IPS-NIHi7 (cell line): ENCODE data around the gene COL15A1.
A peak's percentile ranks its signal among the peaks of the same experiment; 100 is the strongest.
"Not testable (repeated sequence)": the region's sequence is repeated elsewhere in the genome, so short reads cannot be mapped to it uniquely, and the experiment has no call there.

ENCODE experiments used
- DNase-seq: peaks from one replicate; pipeline ENCODE4 v3.0.0; 2012; ENCODE audit warnings: mixed read lengths; ENCODE audit errors: extremely low spot score

COL15A1 gene

DNA sequence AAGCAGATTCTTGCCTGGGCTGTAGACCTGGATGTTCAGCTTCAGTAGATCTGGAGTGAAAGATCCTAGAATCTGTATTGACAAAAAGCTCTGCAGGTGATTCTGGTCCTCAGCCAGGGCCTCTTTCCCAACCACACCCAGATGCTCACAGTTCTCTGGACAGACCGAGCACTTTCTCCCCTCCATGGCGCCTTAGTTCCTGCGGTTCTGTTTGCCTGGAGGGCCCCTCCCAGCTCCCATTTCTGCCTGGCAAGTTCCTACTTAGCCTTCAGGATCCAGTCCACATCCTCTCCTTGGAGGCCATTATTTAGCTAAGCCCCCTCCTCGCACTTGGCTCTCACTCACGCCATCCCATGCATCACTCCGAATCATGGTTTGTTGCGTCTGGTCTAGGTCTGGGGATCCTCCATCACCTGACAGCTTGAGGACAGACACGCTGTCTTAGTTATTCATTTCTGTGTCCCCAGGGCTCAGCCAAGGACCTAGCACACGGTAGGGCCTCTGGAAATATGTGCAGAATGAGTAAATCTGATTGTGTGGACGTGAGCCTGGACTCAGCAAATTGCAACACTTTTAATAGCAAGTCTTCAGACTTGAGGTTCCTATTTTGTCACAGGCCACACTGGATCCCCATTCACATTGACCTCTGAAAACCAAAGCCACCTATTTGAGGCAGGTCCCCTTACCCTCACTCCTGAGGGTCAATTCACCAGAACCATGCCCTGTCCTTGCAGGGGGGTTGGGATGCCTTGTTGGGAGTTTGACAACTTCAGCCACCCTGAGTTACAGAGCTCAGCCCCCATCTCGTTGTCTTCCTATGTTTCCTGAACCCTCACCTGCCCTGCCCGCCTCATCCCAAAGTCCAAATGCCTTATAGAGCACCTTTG lies 50.7 kb downstream of the COL15A1 start:
- no peak for DNase-seq

GRCh38 chr9:98995059-98995671 lies 51.5 kb downstream of the COL15A1 start:
- no peak for DNase-seq

GRCh38 chr9:98995971-98996504 lies 52.3 kb downstream of the COL15A1 start:
- no peak for DNase-seq

GRCh38 chr9:98997604-98998003 lies 53.9 kb downstream of the COL15A1 start:
- no peak for DNase-seq

DNA sequence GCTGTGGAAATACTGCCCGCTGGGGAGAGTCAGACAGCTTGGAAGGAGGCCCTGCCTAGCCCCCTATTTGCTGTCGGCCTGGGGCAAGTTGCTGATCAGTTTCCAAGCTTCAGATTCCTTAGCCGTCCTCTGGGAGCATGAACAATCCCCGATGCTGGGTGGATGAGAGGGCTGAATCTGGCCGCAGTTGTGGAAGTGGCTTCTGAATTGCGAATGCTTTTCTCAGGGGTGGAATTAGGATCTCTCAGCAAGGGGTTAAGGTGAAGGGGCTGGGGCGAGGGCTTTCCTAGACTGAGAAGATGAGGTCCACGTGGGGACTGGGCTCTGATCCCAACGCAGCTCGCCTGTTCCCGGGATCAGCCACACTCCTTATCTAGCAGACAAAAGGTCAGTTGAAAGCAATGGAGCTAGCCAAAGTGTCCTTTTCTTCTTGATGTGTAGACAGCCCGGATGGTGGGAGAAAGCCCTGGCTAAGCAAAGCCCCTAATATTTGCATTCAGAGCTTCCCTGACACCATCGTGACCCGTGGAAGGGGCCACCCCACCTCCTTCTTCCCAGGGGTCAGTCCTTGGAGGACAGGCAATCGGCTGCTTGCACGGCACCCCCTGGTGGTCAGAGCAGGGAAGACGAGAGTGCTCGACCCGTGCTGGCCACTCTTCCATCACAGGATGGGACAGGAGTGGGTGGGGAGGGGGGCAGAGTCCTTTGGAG lies 54.9 kb downstream of the COL15A1 start:
- DNase-seq = peak; percentile 89

DNA sequence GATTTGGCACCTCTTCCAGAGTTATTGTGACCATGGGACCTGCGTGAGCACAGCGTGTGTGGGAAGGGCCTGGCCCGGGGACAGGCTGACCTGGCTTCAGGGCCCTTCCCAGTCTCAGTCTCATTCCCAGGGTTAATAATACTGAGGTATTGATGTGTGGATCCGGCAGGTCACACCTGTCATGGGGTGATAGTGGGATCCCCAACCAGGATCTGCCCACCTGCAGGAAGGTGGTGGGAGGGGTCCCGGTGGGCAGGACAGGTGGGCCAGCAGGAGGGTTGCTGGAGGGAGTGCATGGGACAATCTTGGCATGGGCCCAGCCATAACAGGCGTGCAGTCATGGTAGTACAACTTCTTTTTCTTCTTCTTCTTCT lies 55.4 kb downstream of the COL15A1 start:
- DNase-seq = no peak

GRCh38 chr9:99000476-99001395 lies 57.0 kb downstream of the COL15A1 start:
- peak; percentile 58 for DNase-seq

DNA sequence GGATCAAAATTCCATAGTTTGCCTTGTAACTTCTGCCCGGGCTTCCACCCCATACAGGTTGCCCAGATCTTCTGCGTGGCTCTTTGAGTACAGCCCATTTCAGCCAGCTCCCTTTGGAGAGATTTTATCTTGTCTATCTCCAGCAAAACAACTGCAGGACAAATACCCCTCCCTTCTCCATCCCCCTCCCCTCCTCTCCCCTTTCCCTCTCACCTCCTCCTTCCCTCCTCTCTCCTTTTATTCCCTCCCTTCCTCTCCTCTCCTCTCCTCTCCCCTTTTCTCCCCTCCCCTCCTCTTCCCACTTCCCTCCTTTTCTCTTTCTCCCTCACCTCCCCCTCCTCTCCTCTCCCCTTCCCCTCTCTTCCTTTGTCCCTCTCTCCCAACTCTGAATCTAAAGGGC lies 58.2 kb downstream of the COL15A1 start:
- no peak for DNase-seq

DNA sequence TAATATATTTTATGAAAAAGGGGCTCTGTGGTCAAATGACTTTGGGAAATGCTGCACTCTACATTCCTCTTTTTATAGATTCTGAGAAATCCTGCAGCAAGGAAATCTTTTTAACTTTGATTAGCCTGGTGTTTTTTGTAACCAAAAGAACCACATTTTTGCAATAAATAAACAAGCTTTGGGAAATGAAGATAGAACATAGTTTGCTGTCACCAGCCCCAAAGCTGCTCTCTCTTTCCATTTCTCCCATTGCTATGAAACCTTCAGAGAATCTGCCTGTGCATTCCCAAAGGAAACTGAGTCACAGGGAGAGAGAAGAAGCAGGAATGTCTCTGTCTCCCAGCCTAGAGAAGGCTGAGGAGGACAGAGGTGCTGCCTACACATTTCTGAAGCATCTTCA lies 59.0 kb downstream of the COL15A1 start:
- DNase-seq = no peak

GRCh38 chr9:99003308-99003707 lies 59.6 kb downstream of the COL15A1 start:
- no peak for DNase-seq

DNA sequence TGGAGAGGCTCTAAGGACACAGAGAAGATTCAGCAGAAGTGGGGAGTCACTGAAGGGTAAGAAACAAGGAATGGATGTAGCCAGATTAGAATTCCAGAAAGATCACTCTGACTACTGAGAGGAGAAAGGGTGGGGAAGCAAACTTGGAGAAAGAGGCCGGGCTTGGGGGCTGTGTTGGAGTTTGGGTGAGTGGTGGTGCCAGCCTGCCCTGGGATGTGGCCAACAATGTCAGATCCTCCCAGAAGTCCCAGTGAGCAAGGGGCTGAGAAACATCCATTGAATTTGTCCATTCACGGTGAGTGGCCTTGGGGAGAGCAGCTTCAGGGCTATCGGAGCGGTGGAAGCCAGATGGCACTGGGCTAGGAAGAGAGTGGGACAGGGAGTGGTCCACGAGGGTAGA lies 60.4 kb downstream of the COL15A1 start:
- DNase-seq = no peak

GRCh38 chr9:99004717-99005460 lies 61.2 kb downstream of the COL15A1 start:
- no peak for DNase-seq

- no peak for DNase-seq
Observed at GRCh38 chr9:99005651-99006050, 61.9 kb downstream of the COL15A1 start.

DNA sequence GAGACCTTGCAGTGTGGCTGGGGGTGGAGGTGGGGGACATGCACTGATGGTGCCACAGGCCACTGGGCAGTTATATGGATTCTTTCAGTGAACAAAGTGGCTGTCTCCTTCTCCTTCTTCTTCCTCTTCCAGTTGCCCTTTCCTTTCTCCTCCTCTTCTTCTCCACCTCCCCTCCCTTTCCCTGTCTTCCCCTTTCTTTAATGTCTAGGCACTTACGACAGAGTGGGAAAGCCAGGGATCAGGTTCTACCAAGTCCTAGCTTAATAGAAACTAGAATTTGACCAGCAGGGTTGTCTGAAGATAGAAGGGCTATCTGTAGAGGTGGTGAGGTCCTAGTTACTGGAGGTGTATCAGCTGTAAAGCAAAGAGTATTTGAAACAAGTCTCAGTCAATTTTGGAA lies 62.8 kb downstream of the COL15A1 start:
- DNase-seq = no peak

DNA sequence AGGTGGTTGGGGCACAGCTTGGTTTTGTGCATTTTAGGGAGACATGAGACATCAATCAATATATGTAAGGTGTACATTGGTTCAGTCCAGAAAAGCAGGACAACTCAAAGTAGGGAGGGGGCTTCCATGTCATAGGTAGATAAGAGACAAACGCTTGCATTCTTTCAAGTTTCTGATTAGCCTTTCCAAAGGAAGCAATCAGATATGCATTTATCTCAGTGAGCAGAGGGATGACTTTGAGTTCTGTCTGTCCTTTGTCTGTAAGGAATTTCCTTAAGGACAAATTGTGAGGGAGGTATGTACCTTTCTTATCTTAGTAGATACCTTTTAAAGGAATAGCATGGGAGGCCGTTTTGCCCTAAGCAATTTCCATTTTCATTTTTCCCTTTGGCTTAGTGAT lies 63.3 kb downstream of the COL15A1 start:
- DNase-seq = no peak

- no peak for DNase-seq
Observed at GRCh38 chr9:99008203-99008602, 64.5 kb downstream of the COL15A1 start.

DNA sequence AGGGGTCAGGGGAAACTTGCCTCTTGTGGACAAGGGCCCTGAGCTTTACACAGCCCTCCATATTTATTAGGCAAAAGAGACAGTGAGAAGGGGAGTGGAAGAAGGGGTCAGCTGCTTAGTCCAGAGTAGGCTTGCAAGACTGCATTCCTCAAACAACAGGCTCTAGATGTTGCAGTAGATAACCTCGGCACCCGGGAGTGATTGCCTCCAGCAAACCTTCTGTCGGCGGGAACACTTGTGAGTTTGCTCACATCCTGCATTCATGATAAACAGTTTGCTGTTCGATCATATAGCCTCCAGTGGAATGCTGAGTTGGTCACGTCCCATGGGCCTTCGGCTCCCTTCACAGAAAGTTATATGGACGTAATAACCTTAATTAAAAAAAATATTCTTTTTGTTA lies 66.7 kb downstream of the COL15A1 start:
- DNase-seq = not testable (repeated sequence)

DNA sequence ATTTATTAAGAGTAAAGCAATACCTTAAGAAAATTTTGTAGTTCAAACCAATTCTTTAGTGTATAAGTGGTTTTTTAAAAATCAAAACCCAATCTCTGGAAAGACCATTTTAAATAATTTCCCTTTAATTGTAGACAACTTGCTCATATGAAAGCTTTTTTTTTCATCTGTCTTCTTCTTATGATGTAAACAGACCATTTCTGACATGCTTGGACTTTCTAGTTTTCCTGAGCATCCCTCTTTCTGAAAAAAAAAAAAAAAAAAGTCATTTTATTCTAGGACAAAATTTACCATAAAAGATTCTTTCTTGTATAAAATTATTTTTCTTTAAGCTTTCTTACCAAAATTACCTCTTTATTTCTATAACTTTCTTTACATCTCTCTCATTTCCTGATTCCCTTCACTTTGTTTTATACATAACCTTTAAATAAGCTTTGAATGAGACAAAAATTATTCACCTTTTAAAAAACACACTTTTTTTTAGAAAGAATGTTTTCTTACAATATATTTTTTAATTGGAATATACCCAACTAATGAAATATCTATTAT lies 67.5 kb downstream of the COL15A1 start:
- DNase-seq = no peak

- DNase-seq = no peak
Observed at GRCh38 chr9:99012957-99013512, 69.3 kb downstream of the COL15A1 start.

GRCh38 chr9:99013550-99013949 lies 69.8 kb downstream of the COL15A1 start:
- DNase-seq = no peak
